Transverse colon (tissue), 4 donors: Measurements from ENCODE around the gene PLXNA2. TPM values are rescaled to one million over a fixed set of nuclear protein-coding genes. Genes with fewer than 3 reads are reported as not detected.

ENCODE experiments used
- DNase-seq: peaks from one replicate; pipeline ENCODE4 v3.0.0-alpha.2; 2019
- H3K27ac ChIP-seq, 4 donors: fragments of 200-600 bp; sonication (generic); 2 replicates each; pipeline ENCODE4 v1.5.1; 2016 to 2018; ENCODE audit warnings: inconsistent platforms in 4 of 4
- H3K27me3 ChIP-seq: fragments of 200-600 bp; sonication (generic); 2 replicates; pipeline ENCODE4 v1.5.1; 2017; ENCODE audit warnings: inconsistent platforms
- H3K36me3 ChIP-seq, 4 donors: fragments of 200-600 bp; sonication (generic); 2 replicates each; pipeline ENCODE4 v1.5.1; 2017 to 2019; ENCODE audit warnings: inconsistent platforms in 4 of 4
- H3K4me1 ChIP-seq, 4 donors: fragments of 200-600 bp; sonication (generic); 2 replicates each; pipeline ENCODE4 v1.5.1; 2017 to 2020; ENCODE audit warnings: inconsistent platforms in 4 of 4
- H3K4me3 ChIP-seq, 4 donors: fragments of 200-600 bp; sonication (generic); 1 replicate in 1 of 4; 2 replicates in 3 of 4; pipeline versions ENCODE4 v1.5.1 to v1.6.1; 2017 to 2019; ENCODE audit warnings: inconsistent platforms in 4 of 4
- H3K9me3 ChIP-seq, 2 donors: fragments of 200-600 bp; sonication (generic); 2 replicates each; pipeline ENCODE4 v1.5.1; 2017 to 2019; ENCODE audit warnings: inconsistent platforms in 2 of 2
- EP300 ChIP-seq: sonication (generic); formaldehyde crosslinking; IDR thresholded peaks from one replicate; pipeline ENCODE4 v1.6.1; 2017; ENCODE audit warnings: antibody characterized with exemption, low read depth
- POLR2A ChIP-seq: fragments of 450-650 bp; IDR thresholded peaks from one replicate; pipeline ENCODE4 v1.6.1; 2016; ENCODE audit warnings: antibody characterized with exemption, mild to moderate bottlenecking, moderate library complexity
- POLR2AphosphoS5 ChIP-seq, 3 donors: sonication (generic); formaldehyde crosslinking; IDR thresholded peaks; one replicate each; pipeline ENCODE4 v1.6.1; 2016; ENCODE audit warnings: antibody characterized with exemption in 3 of 3
- WGBS, 2 donors: methylation state at CpG; one replicate each; pipeline ENCODE4 v1.1.5; 2018; ENCODE audit warnings: low coverage in 1 of 2; 5-methylcytosine and 5-hydroxymethylcytosine counted together
- in situ Hi-C, 4 donors: fragments of 200-750 bp; cut with MboI; loops; one replicate each; pipeline versions ENCODE4 v1.15.0 to v1.15.1; 2017; ENCODE audit warnings: low sequenced_read_pairs in 3 of 4, low pct_ligation_motif_present in 1 of 4, low pct_unique_long_range_greater_than_20kb in 1 of 4
- intact Hi-C: fragments of 100-400 bp; cut with DNase I; formaldehyde crosslinking; loops from one replicate; pipeline ENCODE4 v1.15.1; 2023; ENCODE audit warnings: low total_unique reads
- total RNA-seq, 4 donors: library from RNA; depleted of rRNA; stranded (reverse); fragments of >200 nt; gene quantifications; one replicate each; pipeline ENCODE4 v1.1.0, GENCODE V29; 2016
- TF ChIP-seq, protein P1 (sequence below), 5 experiments: fragments of 200-600 bp in 3 of 5; fragments of 450-650 bp in 2 of 5; sonication (generic) in 3 of 5; IDR thresholded peaks; 1 replicate in 2 of 5; 2 replicates in 3 of 5; pipeline ENCODE4 v1.5.1; 2016 to 2017; ENCODE audit warnings: antibody characterized with exemption in 5 of 5, inconsistent platforms in 3 of 5, mild to moderate bottlenecking in 2 of 5, moderate library complexity in 1 of 5

PLXNA2 gene
- total RNA-seq, 4 donors from 2014 or later = 77.4 to 140 (median 85.5) TPM

DNA sequence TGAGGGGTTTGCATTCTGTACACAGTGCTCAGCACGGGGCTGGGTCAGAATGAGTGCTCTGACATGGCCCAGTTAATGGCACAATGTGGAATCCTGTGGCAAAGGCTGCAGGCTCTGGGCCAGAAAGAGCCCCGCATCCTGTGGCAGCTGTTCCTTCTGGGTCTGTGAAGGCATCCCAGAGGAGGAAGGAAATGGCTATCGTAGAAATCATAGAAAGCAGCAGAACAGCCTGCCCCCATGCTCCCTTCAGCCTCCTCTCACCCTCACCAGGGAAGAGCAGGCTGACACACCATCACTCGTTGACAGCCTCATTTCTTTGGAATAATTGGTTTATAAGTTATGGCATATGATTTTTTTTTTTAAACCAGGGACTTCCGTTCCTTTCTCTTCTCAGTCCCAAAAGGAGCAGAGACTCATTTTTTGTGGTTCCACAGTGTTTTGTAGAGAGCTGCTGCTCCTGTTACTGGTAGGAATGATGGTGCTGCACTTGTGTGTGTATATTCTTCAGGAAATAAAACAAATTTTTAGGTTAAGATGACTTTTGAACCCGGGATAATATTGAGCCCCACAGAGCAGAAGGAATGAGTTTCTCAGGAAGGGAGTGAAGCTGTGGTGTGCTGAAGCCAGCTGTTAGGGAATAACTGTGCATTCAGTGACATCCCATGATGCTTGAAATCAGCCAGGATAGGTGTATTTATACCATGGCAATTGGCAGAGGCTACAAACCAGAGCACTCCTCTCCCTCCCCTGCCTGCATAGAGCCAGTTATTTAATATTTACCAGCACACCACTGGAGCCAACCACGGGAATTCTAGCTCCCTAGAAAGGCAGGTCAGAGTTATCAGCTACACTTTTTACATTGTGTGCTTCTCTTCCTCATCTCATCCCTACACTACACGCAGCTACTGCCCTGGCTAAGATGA is 32.0 kb downstream of the PLXNA2 start:
- no peaks in the 10 kb centered on the region for H3K27me3 ChIP-seq
- peaks cover 0 to 12% (median 5%) of the 10 kb centered on the region in 4 donors for H3K36me3 ChIP-seq
- no peaks in the 10 kb centered on the region for H3K9me3 ChIP-seq
- intact Hi-C loops = no loop called here
- in situ Hi-C loops = no loop called here
- no peak overlapping the region for H3K4me3 ChIP-seq
- no peak for TF ChIP-seq EP300
- TF ChIP-seq POLR2AphosphoS5 (IDR thresholded peaks at IDR 0.05) = no peak
- no peak overlapping the region for H3K27ac ChIP-seq
- WGBS, 2 donors = 62 to 63% methylated on average over 6 to 8 of the region's 8 CpGs
- no peak for DNase-seq
- peaks cover 0 to 19% (median 6%) of the 10 kb centered on the region in 4 donors for H3K4me1 ChIP-seq

GRCh38 chr1:208209896-208210589 is 34.1 kb downstream of the PLXNA2 start:
- no peak for DNase-seq
- H3K36me3 ChIP-seq = no peaks in the 10 kb centered on the region
- WGBS, 2 donors = 85 to 89% methylated on average over 5 to 9 of the region's 9 CpGs
- H3K9me3 ChIP-seq = no peaks in the 10 kb centered on the region
- H3K4me3 ChIP-seq = no peak overlapping the region
- in situ Hi-C loops (no loop called here), intact Hi-C loops (no loop called here)
- no peaks in the 10 kb centered on the region for H3K27me3 ChIP-seq
- no peak overlapping the region for H3K27ac ChIP-seq
- TF ChIP-seq EP300 (no peak), POLR2AphosphoS5 (IDR thresholded peaks at IDR 0.05) (no peak), POLR2A (no peak)
- TF ChIP-seq, protein P1, sequence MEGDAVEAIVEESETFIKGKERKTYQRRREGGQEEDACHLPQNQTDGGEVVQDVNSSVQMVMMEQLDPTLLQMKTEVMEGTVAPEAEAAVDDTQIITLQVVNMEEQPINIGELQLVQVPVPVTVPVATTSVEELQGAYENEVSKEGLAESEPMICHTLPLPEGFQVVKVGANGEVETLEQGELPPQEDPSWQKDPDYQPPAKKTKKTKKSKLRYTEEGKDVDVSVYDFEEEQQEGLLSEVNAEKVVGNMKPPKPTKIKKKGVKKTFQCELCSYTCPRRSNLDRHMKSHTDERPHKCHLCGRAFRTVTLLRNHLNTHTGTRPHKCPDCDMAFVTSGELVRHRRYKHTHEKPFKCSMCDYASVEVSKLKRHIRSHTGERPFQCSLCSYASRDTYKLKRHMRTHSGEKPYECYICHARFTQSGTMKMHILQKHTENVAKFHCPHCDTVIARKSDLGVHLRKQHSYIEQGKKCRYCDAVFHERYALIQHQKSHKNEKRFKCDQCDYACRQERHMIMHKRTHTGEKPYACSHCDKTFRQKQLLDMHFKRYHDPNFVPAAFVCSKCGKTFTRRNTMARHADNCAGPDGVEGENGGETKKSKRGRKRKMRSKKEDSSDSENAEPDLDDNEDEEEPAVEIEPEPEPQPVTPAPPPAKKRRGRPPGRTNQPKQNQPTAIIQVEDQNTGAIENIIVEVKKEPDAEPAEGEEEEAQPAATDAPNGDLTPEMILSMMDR (IDR thresholded peaks at IDR 0.05) = no peak
- H3K4me1 ChIP-seq = peaks cover 5 to 36% (median 11%) of the 10 kb centered on the region in 4 donors

DNA sequence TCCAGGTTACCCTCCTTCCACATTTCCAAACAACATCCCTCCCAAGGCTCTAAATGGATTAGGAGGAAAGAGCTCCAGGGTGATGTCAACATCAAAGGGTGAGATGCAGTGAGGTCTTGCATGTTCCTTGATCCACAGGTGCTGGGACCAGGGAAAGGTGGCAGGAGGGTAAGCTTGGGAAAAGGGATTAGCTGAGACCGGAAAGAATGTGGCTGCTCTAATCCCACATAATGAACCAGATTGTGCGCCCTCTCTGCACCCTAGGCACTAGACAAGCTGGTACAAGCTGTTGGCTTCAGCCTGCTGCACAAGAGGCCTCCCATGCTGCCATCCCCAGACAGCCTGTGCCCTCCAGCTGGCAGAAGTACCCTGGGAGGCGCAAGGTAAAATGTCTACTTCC is 34.9 kb downstream of the PLXNA2 start:
- Histone ChIP-seq H3K27me3 (no peaks in the 10 kb centered on the region), H3K27ac (no peak overlapping the region)

GRCh38 chr1:208208132-208208487 is 36.1 kb downstream of the PLXNA2 start:
- in situ Hi-C loops = no loop called here
- intact Hi-C loops = no loop called here
- no peaks in the 10 kb centered on the region for H3K27me3 ChIP-seq
- peaks cover 15 to 53% (median 28%) of the 10 kb centered on the region in 4 donors for H3K4me1 ChIP-seq
- no peak for DNase-seq
- TF ChIP-seq POLR2AphosphoS5 (IDR thresholded peaks at IDR 0.05) (no peak), POLR2A (no peak), EP300 (no peak)
- TF ChIP-seq, protein P1 (IDR thresholded peaks at IDR 0.05) = no peak
- no peak overlapping the region for H3K4me3 ChIP-seq
- no peaks in the 10 kb centered on the region for H3K9me3 ChIP-seq
- no peaks in the 10 kb centered on the region for H3K36me3 ChIP-seq
- H3K27ac ChIP-seq = peak overlapping the region in 3 of 4 donors; percentile 35 to 84 (median 84)

More for the DNA sequence above, 34.9 kb downstream of the PLXNA2 start:
- DNase-seq = no peak
- in situ Hi-C loops = no loop called here
- WGBS, 2 donors = 62 to 64% methylated on average over 3 of the region's 3 CpGs
- Histone ChIP-seq H3K36me3 (no peaks in the 10 kb centered on the region), H3K4me3 (no peak overlapping the region), H3K4me1 (peaks cover 12 to 44% (median 18%) of the 10 kb centered on the region in 4 donors), H3K9me3 (no peaks in the 10 kb centered on the region)
- intact Hi-C loops = no loop called here
- no peak for TF ChIP-seq POLR2A
- TF ChIP-seq, protein P1 (IDR thresholded peaks at IDR 0.05) = no peak
- TF ChIP-seq EP300 = no peak
